H1 (cell line): ENCODE measurements around the gene TMEM117. TPM values are rescaled to one million over a fixed set of nuclear protein-coding genes. Genes with fewer than 3 reads are reported as not detected.

Experiments used
- BRCA1 ChIP-seq: IDR thresholded peaks from 2 replicates; pipeline ENCODE4 v1.6.1; 2012; ENCODE audit warnings: low read depth, low read length, improper control_type of control experiment
- CBX5 ChIP-seq: fragments of 300-800, 300-1000 bp; sonication (generic); IDR thresholded peaks from 2 replicates; pipeline ENCODE4 v1.7.1; 2016; ENCODE audit warnings: antibody characterized with exemption, low read length, low read depth
- CREB1 ChIP-seq: IDR thresholded peaks from 2 replicates; pipeline ENCODE4 v1.6.1; 2012; ENCODE audit warnings: inconsistent platforms
- POLR2AphosphoS5 ChIP-seq: IDR thresholded peaks from 2 replicates; pipeline ENCODE4 v1.6.1; 2011; ENCODE audit warnings: low read depth, low read length
- RFX5 ChIP-seq: IDR thresholded peaks from 2 replicates; pipeline ENCODE4 v1.6.1; 2011; ENCODE audit warnings: low read depth, low read length, improper control_type of control experiment, borderline replicate concordance
- ZNF274 ChIP-seq: IDR thresholded peaks from 2 replicates; pipeline ENCODE4 v1.7.0; 2012; ENCODE audit warnings: low read length, borderline replicate concordance; ENCODE audit errors: extremely low read depth
- polyA plus RNA-seq, 7 experiments: library from polyadenylated mRNA; depleted of rRNA in 3 of 7; stranded (reverse) in 5 of 7; unstranded in 2 of 7; fragments of >200 nt in 5 of 7; fragments of 200-250 nt in 2 of 7; gene quantifications; 1 replicate in 5 of 7; 2 replicates in 1 of 7; 4 replicates in 1 of 7; pipeline versions ENCODE4 v1.2.1 to v1.2.3, GENCODE V29; 2011 to 2013; ENCODE audit warnings: missing spikeins in 2 of 7, mixed read lengths in 2 of 7
- total RNA-seq: library from RNA; stranded (reverse); fragmentation: NEBNext Ultra II Directional; extraction: Animal tissue kit (Norgen Biotek cat#: 25700); gene quantifications from 2 replicates; pipeline ENCODE4 v1.2.1, GENCODE V29; 2021
- TF ChIP-seq, protein P1 (sequence below): IDR thresholded peaks from 2 replicates; pipeline ENCODE4 v1.6.1; 2011; ENCODE audit warnings: low read length, improper control_type of control experiment

The TMEM117 gene
- total and polyA plus RNA-seq, 2 of the 8 experiments (the other 6 are each of a cell fraction or from before 2014, with no cell fraction given), result 0.80 to 1.4 TPM

DNA sequence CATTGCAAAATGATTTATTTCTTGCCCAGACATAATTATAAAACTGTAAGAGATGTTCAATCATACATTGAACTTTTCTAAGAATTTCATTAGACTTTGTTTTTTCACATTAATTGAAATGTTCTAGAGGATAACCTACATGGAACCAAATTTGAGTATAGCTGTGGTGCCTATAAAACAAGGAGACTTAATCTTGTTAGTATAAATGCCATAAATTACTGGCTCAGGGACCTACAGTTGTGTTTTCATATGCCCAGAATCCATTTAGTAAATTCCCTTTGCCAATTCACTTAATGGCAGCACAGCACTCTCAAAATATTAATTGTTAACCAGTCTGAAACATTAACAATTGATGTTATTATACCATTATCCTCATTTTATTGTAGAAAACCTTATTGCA lies 551.7 kb downstream of the TMEM117 start (continued):
- TF ChIP-seq BRCA1, result no peak
- no peak for TF ChIP-seq RFX5
- no peak for TF ChIP-seq CREB1
- TF ChIP-seq ZNF274, result no peak
- TF ChIP-seq, protein P1, sequence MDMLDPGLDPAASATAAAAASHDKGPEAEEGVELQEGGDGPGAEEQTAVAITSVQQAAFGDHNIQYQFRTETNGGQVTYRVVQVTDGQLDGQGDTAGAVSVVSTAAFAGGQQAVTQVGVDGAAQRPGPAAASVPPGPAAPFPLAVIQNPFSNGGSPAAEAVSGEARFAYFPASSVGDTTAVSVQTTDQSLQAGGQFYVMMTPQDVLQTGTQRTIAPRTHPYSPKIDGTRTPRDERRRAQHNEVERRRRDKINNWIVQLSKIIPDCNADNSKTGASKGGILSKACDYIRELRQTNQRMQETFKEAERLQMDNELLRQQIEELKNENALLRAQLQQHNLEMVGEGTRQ, result no peak
- TF ChIP-seq POLR2AphosphoS5, result no peak
- TF ChIP-seq CBX5, result no peak
